OCI-LY7 (cell line): ENCODE data around the gene CASZ1. TPM values are rescaled to one million over a fixed set of nuclear protein-coding genes. Genes with fewer than 3 reads are reported as not detected.

Source experiments
- BruUV-seq: library from RNA; stranded (reverse); fragments of 400-500 nt; replicated peaks from 2 replicates; lab custom pipeline; 2021; lab: Mats Ljungman, UMichigan
- CTCF ChIA-PET: fragments of 300-600 bp; sonication (Branson Sonifier 250); formaldehyde crosslinking; loops from one replicate; lab custom pipeline; 2022; ENCODE audit warnings: antibody characterized with exemption; ENCODE audit not compliant: unreplicated experiment; lab: Charles Lee
- POLR2A ChIA-PET: fragments of 300-600 bp; sonication (Branson Sonifier 250); formaldehyde crosslinking; loops from one replicate; lab custom pipeline; 2022; ENCODE audit warnings: antibody characterized with exemption; lab: Charles Lee
- DNase-seq: peaks from one replicate; pipeline ENCODE4 v3.0.0-alpha.2; 2015; ENCODE audit warnings: low spot score
- H2AFZ ChIP-seq: fragments of 200-600 bp; sonication (generic), shearing (Covaris generic); 2 replicates; pipeline ENCODE4 v1.6.1; 2014; ENCODE audit warnings: mild to moderate bottlenecking, antibody characterized with exemption, low read length, moderate library complexity
- H3K27ac ChIP-seq: fragments of 200-600 bp; sonication (generic); 2 replicates; pipeline ENCODE4 v1.5.1; 2014; ENCODE audit warnings: mixed run types, low read depth, mild to moderate bottlenecking, moderate library complexity, low read length, inconsistent platforms; ENCODE audit not compliant: poor library complexity, severe bottlenecking
- H3K36me3 ChIP-seq: fragments of 200-600 bp; sonication (generic); 2 replicates; pipeline ENCODE4 v1.6.1; 2014; ENCODE audit warnings: mild to moderate bottlenecking, antibody characterized with exemption, low read length, moderate library complexity, mixed read lengths; ENCODE audit not compliant: insufficient read depth
- H3K4me1 ChIP-seq: fragments of 200-600 bp; sonication (generic); 2 replicates; pipeline ENCODE4 v1.5.1; 2014; ENCODE audit warnings: mild to moderate bottlenecking, low read length; ENCODE audit not compliant: insufficient read depth, poor library complexity, severe bottlenecking
- H3K4me2 ChIP-seq: fragments of 200-600 bp; sonication (generic); 2 replicates; pipeline ENCODE4 v1.6.1; 2014; ENCODE audit warnings: mild to moderate bottlenecking, low read length
- H3K4me3 ChIP-seq: fragments of 200-600 bp; sonication (generic); 2 replicates; pipeline ENCODE4 v1.5.1; 2014; ENCODE audit warnings: mild to moderate bottlenecking, low read depth, low read length; ENCODE audit not compliant: poor library complexity, severe bottlenecking
- H3K79me2 ChIP-seq: fragments of 200-600 bp; sonication (generic); 2 replicates; pipeline ENCODE4 v1.6.1; 2016; ENCODE audit warnings: low read depth, mild to moderate bottlenecking, low read length, moderate library complexity, mixed read lengths; ENCODE audit not compliant: insufficient read depth
- H3K9me2 ChIP-seq: fragments of 200-600 bp; sonication (generic); 2 replicates; pipeline ENCODE4 v1.6.1; 2016; ENCODE audit warnings: mild to moderate bottlenecking, low read length, mixed read lengths; ENCODE audit not compliant: insufficient read depth
- H3K9me3 ChIP-seq: fragments of 200-600 bp; sonication (generic); 2 replicates; pipeline ENCODE4 v1.6.1; 2014; ENCODE audit warnings: mild to moderate bottlenecking, mixed run types, low read length, mixed read lengths
- H4K20me1 ChIP-seq: fragments of 200-600 bp; sonication (generic); 2 replicates; pipeline ENCODE4 v1.6.1; 2014; ENCODE audit warnings: mild to moderate bottlenecking, antibody characterized with exemption, low read length, moderate library complexity, mixed read lengths; ENCODE audit not compliant: insufficient read depth
- EZH2phosphoT487 ChIP-seq: fragments of 200-600 bp; sonication (generic); IDR thresholded peaks from 2 replicates; pipeline ENCODE4 v1.6.1; 2018; ENCODE audit warnings: low read depth, borderline replicate concordance, mild to moderate bottlenecking, mixed run types, antibody characterized with exemption, low read length, moderate library complexity, mixed read lengths
- intact Hi-C: fragments of 100-400 bp; cut with micrococcal nuclease; formaldehyde crosslinking; loops from one replicate; pipeline ENCODE4 v1.10.0; 2022; ENCODE audit not compliant: unreplicated experiment
- total RNA-seq, 2 experiments: library from RNA; depleted of rRNA in 1 of 2; stranded (reverse); fragments of >200 nt in 1 of 2; shearing (Covaris generic) in 1 of 2; gene quantifications; 2 replicates each; pipeline ENCODE4 v1.2.3, GENCODE V29; 2014 to 2022
- TF ChIP-seq, protein P1 (sequence below): fragments of 200-600 bp; sonication (generic); conservative IDR thresholded peaks from 2 replicates; pipeline ENCODE4 v1.5.1; 2014; ENCODE audit warnings: mild to moderate bottlenecking, antibody characterized with exemption, low read length, moderate library complexity, mixed read lengths

The CASZ1 gene
- total RNA-seq, 2 experiments from 2014 or later, result 3.3 to 3.9 TPM

- no peak for TF ChIP-seq EZH2phosphoT487
- TF ChIP-seq, protein P1, sequence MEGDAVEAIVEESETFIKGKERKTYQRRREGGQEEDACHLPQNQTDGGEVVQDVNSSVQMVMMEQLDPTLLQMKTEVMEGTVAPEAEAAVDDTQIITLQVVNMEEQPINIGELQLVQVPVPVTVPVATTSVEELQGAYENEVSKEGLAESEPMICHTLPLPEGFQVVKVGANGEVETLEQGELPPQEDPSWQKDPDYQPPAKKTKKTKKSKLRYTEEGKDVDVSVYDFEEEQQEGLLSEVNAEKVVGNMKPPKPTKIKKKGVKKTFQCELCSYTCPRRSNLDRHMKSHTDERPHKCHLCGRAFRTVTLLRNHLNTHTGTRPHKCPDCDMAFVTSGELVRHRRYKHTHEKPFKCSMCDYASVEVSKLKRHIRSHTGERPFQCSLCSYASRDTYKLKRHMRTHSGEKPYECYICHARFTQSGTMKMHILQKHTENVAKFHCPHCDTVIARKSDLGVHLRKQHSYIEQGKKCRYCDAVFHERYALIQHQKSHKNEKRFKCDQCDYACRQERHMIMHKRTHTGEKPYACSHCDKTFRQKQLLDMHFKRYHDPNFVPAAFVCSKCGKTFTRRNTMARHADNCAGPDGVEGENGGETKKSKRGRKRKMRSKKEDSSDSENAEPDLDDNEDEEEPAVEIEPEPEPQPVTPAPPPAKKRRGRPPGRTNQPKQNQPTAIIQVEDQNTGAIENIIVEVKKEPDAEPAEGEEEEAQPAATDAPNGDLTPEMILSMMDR, result no peak
- Histone ChIP-seq H2AFZ (no peak overlapping the region), H3K4me1 (no peaks in the 10 kb centered on the region), H4K20me1 (no peaks in the 10 kb centered on the region), H3K36me3 (no peaks in the 10 kb centered on the region), H3K9me3 (no peaks in the 10 kb centered on the region), H3K4me2 (no peak overlapping the region), H3K4me3 (no peak overlapping the region), H3K79me2 (no peaks in the 10 kb centered on the region), H3K27ac (no peak overlapping the region), H3K9me2 (no peaks in the 10 kb centered on the region)
- ChIA-PET CTCF (no interaction called here), POLR2A (interaction anchor here (0.6 kb wide), 1 partner anchor 935 kb away, joined by 3 read pairs; no protein-coding TSS in a partner anchor)
- BruUV-seq, result no TSS peak
- no peak for DNase-seq
- intact Hi-C loops, result no loop called here
Observed at GRCh38 chr1:10821388-10821787, 24.9 kb upstream of the CASZ1 start.

- Histone ChIP-seq H2AFZ (no peak overlapping the region), H3K4me2 (no peak overlapping the region), H3K4me3 (no peak overlapping the region), H3K9me2 (no peaks in the 10 kb centered on the region), H4K20me1 (no peaks in the 10 kb centered on the region), H3K27ac (no peak overlapping the region), H3K36me3 (no peaks in the 10 kb centered on the region), H3K9me3 (no peaks in the 10 kb centered on the region), H3K79me2 (no peaks in the 10 kb centered on the region), H3K4me1 (no peaks in the 10 kb centered on the region)
- no peak for DNase-seq
- BruUV-seq, result no TSS peak
- no peak for TF ChIP-seq EZH2phosphoT487
- TF ChIP-seq, protein P1, result no peak
- POLR2A ChIA-PET, result no interaction called here
- intact Hi-C loops, result no loop called here
- CTCF ChIA-PET, result no interaction called here
Observed at GRCh38 chr1:10820422-10820821, 24.0 kb upstream of the CASZ1 start.

DNA sequence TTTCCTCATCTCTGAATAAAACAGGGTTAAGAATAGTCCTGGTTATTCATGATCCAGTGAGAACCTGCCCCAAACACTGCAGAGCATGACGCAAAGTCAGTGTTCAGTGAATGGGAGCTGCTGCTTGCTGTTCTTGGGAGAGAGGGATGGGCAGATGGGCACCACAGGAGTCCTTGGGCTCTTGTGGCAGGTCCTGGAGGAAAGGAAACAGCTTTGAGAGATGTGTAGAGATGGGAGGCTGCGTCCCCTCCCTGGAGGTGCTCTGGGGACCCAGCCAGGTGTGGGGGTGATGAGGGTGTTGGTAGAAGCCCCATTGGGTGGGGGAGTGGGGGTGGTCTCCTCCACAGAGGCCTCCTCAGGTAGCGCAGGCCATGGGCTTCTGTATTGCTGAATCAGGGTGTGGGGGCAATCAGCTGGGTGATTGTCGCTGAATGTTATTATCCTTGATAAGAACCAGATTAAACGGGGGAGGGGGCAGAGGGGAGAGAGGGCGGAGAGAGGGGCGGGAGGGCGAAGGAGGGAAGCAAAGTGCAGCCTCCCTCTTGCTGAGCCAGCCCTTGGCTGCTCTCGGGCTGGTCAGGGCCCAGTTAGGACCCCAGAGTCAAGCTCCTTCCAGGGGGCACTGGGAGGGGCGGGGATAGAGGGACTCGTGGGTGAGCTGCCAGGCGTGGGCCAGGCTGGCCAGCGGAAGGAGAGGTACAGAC lies 22.9 kb upstream of the CASZ1 start:
- no peak overlapping the region for H3K27ac ChIP-seq
- no peaks in the 10 kb centered on the region for H3K79me2 ChIP-seq
- intact Hi-C loops, result no loop called here
- no peaks in the 10 kb centered on the region for H3K4me1 ChIP-seq
- H3K9me3 ChIP-seq, result no peaks in the 10 kb centered on the region
- TF ChIP-seq, protein P1, result no peak
- TF ChIP-seq EZH2phosphoT487, result no peak
- ChIA-PET POLR2A (no interaction called here), CTCF (no interaction called here)
- BruUV-seq, result no TSS peak
- H3K36me3 ChIP-seq, result no peaks in the 10 kb centered on the region
- no peak overlapping the region for H3K4me3 ChIP-seq
- H3K9me2 ChIP-seq, result no peaks in the 10 kb centered on the region
- DNase-seq, result no peak
- H3K4me2 ChIP-seq, result no peak overlapping the region
- H2AFZ ChIP-seq, result no peak overlapping the region
- no peaks in the 10 kb centered on the region for H4K20me1 ChIP-seq
